Lower leg skin (tissue), 3 donors: ENCODE measurements around the gene TWSG1.

Experiments used
- CTCF ChIP-seq, 3 donors: fragments of 450-650 bp; IDR thresholded peaks; one replicate each; pipeline ENCODE4 v1.5.1; 2016; ENCODE audit warnings: antibody characterized with exemption in 3 of 3, mild to moderate bottlenecking in 3 of 3, moderate library complexity in 2 of 3
- POLR2A ChIP-seq, 2 donors: fragments of 450-650 bp; IDR thresholded peaks; one replicate each; pipeline ENCODE4 v1.6.1; 2016 to 2017; ENCODE audit warnings: antibody characterized with exemption in 2 of 2, mild to moderate bottlenecking in 1 of 2, moderate library complexity in 1 of 2

- TF ChIP-seq POLR2A (IDR thresholded peaks at IDR 0.05) (no peak), CTCF (IDR thresholded peaks at IDR 0.05) (no peak)
Observed at GRCh38 chr18:9287036-9287435, 47.5 kb upstream of the TWSG1 start.
